ENCODE results near the gene ADORA2A. TPM values are rescaled to one million over a fixed set of nuclear protein-coding genes. Genes with fewer than 3 reads are reported as not detected.

ADORA2A gene
- total and polyA plus RNA-seq, 2 of the 13 experiments (the other 11 are each of a cell fraction or from before 2014, with no cell fraction given): 3.3 to 5.0 TPM

- TF ChIP-seq, protein P1, sequence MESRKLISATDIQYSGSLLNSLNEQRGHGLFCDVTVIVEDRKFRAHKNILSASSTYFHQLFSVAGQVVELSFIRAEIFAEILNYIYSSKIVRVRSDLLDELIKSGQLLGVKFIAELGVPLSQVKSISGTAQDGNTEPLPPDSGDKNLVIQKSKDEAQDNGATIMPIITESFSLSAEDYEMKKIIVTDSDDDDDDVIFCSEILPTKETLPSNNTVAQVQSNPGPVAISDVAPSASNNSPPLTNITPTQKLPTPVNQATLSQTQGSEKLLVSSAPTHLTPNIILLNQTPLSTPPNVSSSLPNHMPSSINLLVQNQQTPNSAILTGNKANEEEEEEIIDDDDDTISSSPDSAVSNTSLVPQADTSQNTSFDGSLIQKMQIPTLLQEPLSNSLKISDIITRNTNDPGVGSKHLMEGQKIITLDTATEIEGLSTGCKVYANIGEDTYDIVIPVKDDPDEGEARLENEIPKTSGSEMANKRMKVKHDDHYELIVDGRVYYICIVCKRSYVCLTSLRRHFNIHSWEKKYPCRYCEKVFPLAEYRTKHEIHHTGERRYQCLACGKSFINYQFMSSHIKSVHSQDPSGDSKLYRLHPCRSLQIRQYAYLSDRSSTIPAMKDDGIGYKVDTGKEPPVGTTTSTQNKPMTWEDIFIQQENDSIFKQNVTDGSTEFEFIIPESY (CRISPR knock-in tag; IDR thresholded peaks at IDR 0.05): no peak
- no peak for TF ChIP-seq ZSCAN12 (CRISPR knock-in tag; IDR thresholded peaks at IDR 0.05)
- no peak for TF ChIP-seq ZNF484 (CRISPR knock-in tag; IDR thresholded peaks at IDR 0.05; ENCODE audit: borderline replicate concordance, low read depth)
- TF ChIP-seq, protein P2, sequence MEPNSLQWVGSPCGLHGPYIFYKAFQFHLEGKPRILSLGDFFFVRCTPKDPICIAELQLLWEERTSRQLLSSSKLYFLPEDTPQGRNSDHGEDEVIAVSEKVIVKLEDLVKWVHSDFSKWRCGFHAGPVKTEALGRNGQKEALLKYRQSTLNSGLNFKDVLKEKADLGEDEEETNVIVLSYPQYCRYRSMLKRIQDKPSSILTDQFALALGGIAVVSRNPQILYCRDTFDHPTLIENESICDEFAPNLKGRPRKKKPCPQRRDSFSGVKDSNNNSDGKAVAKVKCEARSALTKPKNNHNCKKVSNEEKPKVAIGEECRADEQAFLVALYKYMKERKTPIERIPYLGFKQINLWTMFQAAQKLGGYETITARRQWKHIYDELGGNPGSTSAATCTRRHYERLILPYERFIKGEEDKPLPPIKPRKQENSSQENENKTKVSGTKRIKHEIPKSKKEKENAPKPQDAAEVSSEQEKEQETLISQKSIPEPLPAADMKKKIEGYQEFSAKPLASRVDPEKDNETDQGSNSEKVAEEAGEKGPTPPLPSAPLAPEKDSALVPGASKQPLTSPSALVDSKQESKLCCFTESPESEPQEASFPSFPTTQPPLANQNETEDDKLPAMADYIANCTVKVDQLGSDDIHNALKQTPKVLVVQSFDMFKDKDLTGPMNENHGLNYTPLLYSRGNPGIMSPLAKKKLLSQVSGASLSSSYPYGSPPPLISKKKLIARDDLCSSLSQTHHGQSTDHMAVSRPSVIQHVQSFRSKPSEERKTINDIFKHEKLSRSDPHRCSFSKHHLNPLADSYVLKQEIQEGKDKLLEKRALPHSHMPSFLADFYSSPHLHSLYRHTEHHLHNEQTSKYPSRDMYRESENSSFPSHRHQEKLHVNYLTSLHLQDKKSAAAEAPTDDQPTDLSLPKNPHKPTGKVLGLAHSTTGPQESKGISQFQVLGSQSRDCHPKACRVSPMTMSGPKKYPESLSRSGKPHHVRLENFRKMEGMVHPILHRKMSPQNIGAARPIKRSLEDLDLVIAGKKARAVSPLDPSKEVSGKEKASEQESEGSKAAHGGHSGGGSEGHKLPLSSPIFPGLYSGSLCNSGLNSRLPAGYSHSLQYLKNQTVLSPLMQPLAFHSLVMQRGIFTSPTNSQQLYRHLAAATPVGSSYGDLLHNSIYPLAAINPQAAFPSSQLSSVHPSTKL (CRISPR knock-in tag; IDR thresholded peaks at IDR 0.05): no peak
Measured at GRCh38 chr22:24441406-24442351, 14.3 kb downstream of the ADORA2A start (continued).

- BruUV-seq (replicated peaks): no TSS peak
- Histone ChIP-seq H4K20me1 (ENCODE audit: insufficient read depth, low read length) (no peaks in the 10 kb centered on the region), H3K4me1 (ENCODE audit: insufficient read depth, low read length) (peaks cover 25% of the 10 kb centered on the region), H3K79me2 (ENCODE audit: insufficient read depth, low read length) (no peaks in the 10 kb centered on the region), H3K36me3 (replicated peaks in 1 of 2; ENCODE audit: control insufficient read depth in 1 of 2, insufficient read depth in 2 of 2, low read length in 2 of 2) (no peaks in the 10 kb centered on the region; a peak in 1 of 5 replicates), H2AFZ (ENCODE audit: low read length) (no peak overlapping the region), H3K4me3 (replicated peaks in 1 of 3; ENCODE audit: insufficient read depth in 1 of 3, low read depth in 2 of 3, low read length in 3 of 3) (no peak overlapping the region), H3K27me3 (ENCODE audit: control insufficient read depth in 1 of 2, insufficient read depth in 2 of 2, low read length in 2 of 2) (no peaks in the 10 kb centered on the region; a peak in 1 of 5 replicates), H3K9ac (ENCODE audit: insufficient read depth, low read depth, low read length) (no peak overlapping the region), H3K9me3 (ENCODE audit: low read length) (no peaks in the 10 kb centered on the region), H3K27ac (ENCODE audit: extremely low read length, insufficient read depth, low read length) (no peak overlapping the region), H3K4me2 (ENCODE audit: low read depth, low read length) (no peak overlapping the region)
- intact Hi-C loops (cut with micrococcal nuclease; ENCODE audit: unreplicated experiment): no loop called here
- TF ChIP-seq TGIF2 (CRISPR knock-in tag; IDR thresholded peaks at IDR 0.05) (no peak), ZBTB39 (CRISPR knock-in tag; IDR thresholded peaks at IDR 0.05) (no peak), ZIK1 (CRISPR knock-in tag; IDR thresholded peaks at IDR 0.05; ENCODE audit: borderline replicate concordance, low read depth) (no peak), ZNF3 (CRISPR knock-in tag; IDR thresholded peaks at IDR 0.05) (no peak), TFAP4 (IDR thresholded peaks at IDR 0.05; ENCODE audit: borderline replicate concordance, low read depth) (no peak)
- POLR2A ChIA-PET: interaction anchor here (0.9 kb wide), 1 partner anchor 64 kb away, joined by 3 read pairs; no protein-coding TSS in a partner anchor
- no peak for DNase-seq (ENCODE audit: low spot score)
- CTCF ChIA-PET (ENCODE audit: low intra/inter-chr PET ratio, low total read pairs): no interaction called here
- ATAC-seq: no peak
- WGBS (ENCODE audit: low lambda C conversion rate): 94% methylated on average over 6 of the region's 8 CpGs
- FAIRE-seq: no peak
- in situ Hi-C loops (cut with HindIII; ENCODE audit: extremely low pct_ligation_motif_present, low pct_unique_long_range_greater_than_20kb): no loop called here
Measured at GRCh38 chr22:24442352-24442744, 14.9 kb downstream of the ADORA2A start.

All from HepG2 (cell line).